Sigmoid colon (tissue), 4 donors: ENCODE data around the gene CASP3.

Experiments
- POLR2AphosphoS5 ChIP-seq, 4 donors: sonication (generic); formaldehyde crosslinking; IDR thresholded peaks; one replicate each; pipeline ENCODE4 v1.6.1; 2017; ENCODE audit warnings: antibody characterized with exemption in 4 of 4
- TF ChIP-seq, protein P1 (sequence below), 4 experiments: fragments of 450-650 bp in 3 of 4; fragments of 200-600 bp in 1 of 4; IDR thresholded peaks; one replicate each; pipeline ENCODE4 v1.5.1; 2016 to 2019; ENCODE audit warnings: antibody characterized with exemption in 4 of 4, mild to moderate bottlenecking in 3 of 4, moderate library complexity in 2 of 4

DNA sequence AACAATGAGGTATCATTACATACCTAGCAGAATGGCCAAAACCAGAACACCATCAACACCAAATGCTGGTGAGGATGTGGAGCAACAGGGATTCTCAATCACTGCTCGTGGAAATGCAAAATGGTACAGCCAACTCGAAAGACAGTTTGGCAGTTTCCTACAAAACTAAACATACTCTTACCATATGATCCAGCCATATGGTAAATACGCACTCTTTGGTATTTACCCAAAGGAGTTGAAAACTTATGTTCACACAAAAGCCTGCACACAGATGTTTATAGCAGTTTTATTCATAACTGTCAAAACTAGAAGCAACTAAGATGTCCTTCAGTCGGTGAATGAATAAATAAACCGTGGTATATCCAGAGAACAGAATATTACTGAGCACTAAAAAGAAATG, 7.8 kb downstream of the CASP3 start:
- TF ChIP-seq, protein P1, sequence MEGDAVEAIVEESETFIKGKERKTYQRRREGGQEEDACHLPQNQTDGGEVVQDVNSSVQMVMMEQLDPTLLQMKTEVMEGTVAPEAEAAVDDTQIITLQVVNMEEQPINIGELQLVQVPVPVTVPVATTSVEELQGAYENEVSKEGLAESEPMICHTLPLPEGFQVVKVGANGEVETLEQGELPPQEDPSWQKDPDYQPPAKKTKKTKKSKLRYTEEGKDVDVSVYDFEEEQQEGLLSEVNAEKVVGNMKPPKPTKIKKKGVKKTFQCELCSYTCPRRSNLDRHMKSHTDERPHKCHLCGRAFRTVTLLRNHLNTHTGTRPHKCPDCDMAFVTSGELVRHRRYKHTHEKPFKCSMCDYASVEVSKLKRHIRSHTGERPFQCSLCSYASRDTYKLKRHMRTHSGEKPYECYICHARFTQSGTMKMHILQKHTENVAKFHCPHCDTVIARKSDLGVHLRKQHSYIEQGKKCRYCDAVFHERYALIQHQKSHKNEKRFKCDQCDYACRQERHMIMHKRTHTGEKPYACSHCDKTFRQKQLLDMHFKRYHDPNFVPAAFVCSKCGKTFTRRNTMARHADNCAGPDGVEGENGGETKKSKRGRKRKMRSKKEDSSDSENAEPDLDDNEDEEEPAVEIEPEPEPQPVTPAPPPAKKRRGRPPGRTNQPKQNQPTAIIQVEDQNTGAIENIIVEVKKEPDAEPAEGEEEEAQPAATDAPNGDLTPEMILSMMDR (IDR thresholded peaks at IDR 0.05): no peak
- no peak for TF ChIP-seq POLR2AphosphoS5 (IDR thresholded peaks at IDR 0.05)
